HuH-7 (cell line): ENCODE measurements around the gene NAA10.
A peak's percentile ranks its signal among the peaks of the same experiment; 100 is the strongest.

Source experiments
- DNase-seq: peaks from one replicate; pipeline ENCODE4 v3.0.0; 2011; ENCODE audit warnings: low spot score

Gene NAA10

GRCh38 chrX:153927922-153928760 lies 6.7 kb downstream of the NAA10 start:
- peak; percentile 97 for DNase-seq

GRCh38 chrX:153927672-153927921 lies 7.2 kb downstream of the NAA10 start:
- no peak for DNase-seq

DNA sequence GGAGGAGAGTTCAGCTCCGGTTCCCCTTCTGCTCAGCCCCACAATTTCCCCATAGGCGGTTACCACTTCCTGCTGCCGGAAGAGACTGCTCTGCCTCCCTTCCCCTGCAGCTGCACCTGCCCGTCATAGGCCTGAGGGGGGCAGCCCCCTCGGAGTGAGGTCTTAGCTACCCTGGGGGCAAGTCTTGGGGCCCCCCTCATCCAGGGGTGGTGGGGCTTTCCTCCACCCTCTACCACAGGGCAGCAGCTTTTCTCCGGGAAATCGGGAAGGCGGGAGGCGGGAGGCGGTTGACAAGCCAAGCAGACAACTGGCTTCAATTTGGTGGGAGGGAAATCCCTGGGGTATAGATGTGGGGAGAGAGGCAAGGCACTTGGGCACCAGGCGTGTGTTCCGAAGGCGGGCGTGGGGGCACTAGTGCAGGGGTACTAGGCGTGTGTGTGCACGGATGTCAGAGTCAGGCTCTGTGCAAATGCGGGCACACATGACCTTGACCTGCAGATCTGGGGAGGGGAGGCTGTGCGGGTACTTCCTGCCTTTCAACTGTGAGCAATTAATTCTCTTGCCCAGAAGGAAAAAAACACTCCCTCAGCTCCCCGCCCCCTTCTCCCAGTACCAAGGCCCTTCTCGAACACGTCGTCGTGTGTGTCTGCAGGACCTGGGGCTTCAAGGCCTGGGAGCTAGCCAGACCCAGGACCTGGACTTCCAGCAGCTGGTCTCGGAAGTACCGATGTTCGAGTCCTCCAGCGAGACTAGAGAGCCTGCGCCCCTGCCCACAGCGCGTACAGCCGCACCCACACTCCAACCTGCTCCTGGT lies 7.8 kb downstream of the NAA10 start:
- no peak for DNase-seq

DNA sequence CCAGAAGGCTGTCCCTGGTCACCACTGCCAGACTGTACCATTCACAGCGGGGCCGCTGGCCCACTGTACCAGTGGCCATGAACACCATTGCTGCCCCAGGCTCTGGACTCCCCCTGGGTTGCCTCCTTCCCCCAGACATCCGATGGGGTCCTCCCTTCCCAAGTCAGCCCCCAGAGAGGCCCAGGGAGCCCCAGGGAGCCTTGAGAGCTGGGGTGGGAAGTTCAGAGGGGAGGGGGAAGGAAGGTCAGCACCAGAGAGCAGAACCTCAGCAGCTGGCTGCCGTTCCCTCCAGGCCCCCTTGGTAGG lies 8.3 kb downstream of the NAA10 start:
- DNase-seq, result no peak

DNA sequence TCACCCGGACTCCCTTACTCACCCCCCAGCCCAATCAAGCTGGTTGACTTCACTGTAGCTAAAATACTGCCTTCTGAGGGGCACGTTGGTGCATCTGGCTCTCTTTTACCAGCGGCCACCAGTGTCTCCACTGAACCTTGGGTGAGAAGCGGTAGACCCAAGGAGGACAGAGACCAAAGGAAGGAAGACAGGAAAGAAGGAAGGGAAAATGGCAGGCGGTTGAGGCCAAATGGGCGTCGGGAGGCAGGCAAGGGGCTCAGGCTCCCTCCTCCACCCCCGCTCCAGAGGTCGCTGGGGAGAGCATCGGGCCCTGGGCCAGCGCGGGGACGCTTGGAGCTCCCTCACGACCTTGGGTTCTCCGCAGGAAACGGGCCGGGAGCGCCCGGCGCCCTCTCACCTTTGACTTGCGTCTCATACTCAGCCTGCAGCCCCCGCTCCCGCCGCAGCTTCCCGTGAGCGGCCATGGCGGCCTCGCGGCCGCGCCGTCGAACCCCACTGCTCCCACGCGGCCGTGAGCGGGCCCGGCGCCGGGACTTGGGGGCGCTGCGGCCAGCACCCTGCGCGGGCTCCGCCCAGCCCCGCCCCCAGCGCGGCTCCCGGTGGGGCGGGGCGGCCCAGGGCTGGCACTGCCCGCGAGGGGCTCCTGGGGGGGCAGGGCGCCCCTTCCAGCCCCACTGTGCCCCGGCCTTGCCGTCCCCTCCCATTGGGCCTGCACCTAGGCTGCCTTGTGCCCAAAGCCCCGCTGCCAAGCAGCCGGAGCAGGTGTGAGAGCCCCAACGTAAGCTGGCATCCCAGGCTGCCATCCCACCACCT lies 8.9 kb downstream of the NAA10 start, which contains the start of gene ARHGAP4:
TSS of gene ARHGAP4 (minus strand) at position 526 of the 813 bp plus-strand sequence. CDS start at position 464, 62 bp downstream.
- no peak for DNase-seq

DNA sequence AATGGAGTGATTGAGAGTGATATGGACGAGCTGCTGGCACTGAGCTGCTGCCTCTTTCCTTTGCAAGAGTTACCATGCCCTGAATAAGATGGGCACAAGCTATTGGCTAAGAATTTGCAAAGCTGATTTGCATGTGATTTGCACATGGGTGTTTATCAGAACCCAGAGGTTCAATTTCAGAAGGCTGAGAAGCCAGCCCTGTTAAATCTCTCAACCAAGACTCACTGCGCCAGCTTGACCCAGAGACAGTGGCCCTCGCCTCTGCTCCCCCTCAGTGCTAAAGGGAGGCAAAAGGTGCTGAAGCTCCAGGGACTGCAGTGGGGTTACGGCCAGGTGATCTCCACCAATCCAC lies 9.5 kb downstream of the NAA10 start:
- DNase-seq, result no peak

DNA sequence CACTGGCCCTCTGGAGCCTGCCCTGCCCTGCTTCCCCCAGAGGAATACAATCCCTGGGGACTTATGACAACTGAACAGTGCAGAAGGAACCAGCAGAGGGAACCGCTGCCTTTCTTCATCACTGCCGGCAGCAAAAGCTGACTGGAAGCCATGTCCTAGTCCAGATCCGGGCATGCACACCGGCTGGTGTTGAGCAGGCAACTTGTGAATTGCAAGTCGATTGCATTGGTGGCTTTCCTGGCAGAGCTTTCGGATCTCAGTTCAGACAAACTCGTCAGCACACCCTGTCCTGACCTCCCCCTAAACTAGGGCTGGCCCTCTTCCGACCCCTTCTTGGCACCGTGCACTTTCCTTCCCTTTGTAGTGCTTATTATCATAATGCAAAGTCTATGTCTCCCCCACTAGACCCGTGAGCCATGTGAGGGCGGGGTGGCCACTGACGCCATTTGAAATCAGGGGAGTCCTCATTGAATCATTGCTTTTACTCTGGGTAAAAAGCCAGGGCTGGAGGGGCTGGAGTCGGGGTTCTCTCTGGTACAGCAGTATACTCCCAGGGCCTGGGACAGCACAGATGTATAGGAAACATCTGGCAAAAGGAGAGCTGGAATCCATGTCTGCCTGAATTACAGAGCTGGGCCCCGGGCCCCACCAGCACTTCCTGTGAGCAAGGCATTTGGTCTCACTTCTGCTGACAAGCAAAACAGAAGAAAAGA lies 10.5 kb downstream of the NAA10 start:
- DNase-seq, result peak; percentile 70

GRCh38 chrX:153922932-153923857 lies 11.6 kb downstream of the NAA10 start:
- peak; percentile 83 for DNase-seq

- DNase-seq, result no peak
Observed at GRCh38 chrX:153921511-153922446, 13.1 kb downstream of the NAA10 start.

DNA sequence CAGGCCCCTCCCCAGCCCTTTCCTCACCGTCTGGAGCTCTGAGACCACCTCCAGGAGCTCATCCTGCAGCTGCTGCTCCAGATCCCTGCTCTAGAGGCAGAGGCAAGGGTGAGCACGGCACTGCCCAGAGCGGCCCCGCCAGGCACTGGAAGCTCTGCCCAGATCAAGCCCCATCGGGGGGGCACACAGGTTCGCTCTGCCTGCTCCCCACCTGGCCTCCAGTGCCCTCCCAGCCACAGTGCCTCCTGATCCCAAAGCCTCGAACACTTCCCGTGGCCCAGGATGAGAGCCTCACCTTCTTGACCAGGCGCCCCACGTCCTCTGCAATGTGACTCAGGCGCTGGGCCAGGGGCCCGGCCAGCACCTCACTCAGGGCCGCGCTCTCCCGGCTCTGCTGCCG lies 13.8 kb downstream of the NAA10 start:
- DNase-seq, result no peak

GRCh38 chrX:153920546-153920945 lies 14.3 kb downstream of the NAA10 start:
- DNase-seq, result no peak

DNA sequence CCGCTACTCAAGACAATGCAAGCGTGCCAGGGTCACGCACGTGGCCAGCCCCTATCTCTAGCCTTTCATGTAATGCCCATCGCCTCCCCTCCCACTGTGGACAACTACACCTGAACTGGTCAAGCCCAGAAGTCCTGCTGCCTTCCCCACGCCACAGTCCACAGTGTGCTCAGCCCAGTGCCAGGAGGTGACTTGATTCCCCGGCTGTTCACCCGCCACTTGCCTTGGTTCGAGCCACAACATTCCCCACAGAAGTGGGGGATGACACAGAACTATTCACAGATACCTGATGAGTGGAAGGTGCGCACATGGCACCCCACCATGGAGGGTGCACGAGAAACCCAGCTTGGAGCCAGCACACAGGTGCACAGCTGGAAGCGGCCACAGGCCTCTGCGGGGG lies 15.6 kb downstream of the NAA10 start:
- no peak for DNase-seq

GRCh38 chrX:153917869-153918268 lies 17.0 kb downstream of the NAA10 start:
- no peak for DNase-seq

DNA sequence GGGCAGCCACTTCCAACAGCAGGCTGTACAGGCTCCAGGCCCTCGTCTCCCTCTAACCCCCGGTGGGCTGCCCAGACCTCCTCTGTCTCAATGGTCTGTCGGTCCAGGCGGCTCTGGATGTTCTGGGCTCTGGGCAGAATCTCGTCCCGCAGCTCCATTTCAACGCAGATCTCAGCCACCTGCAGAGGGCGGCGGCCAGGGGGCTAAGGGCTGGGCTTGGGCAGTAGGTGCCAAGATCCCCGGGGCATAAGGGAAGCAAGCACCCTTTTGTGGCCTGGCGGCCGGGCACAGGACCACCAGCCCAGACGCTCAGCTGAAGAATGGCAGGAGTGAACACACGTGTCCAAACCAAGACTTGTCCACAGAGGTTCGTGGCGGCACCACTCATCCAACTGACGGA lies 21.1 kb downstream of the NAA10 start:
- DNase-seq, result no peak

DNA sequence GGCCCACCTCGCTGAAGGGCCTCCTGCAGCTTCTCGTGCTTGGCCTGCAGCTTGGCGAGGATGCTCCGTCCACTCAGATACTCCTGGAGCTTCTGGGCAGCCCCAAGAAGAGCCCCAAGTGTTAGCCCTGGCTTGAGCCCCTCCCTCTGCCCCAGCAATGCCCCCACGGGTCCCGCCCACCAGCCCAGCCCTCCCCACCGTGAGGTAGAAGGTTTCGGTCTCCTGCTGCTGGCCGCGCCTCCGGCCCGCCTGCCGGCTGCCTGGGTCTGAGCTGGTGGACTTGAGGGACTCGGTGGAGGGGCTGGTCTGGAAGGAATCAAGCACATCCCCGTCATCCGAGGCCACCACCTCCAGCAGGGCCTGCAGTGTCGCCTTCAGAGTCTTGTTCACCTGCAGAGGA lies 21.6 kb downstream of the NAA10 start:
- no peak for DNase-seq

DNA sequence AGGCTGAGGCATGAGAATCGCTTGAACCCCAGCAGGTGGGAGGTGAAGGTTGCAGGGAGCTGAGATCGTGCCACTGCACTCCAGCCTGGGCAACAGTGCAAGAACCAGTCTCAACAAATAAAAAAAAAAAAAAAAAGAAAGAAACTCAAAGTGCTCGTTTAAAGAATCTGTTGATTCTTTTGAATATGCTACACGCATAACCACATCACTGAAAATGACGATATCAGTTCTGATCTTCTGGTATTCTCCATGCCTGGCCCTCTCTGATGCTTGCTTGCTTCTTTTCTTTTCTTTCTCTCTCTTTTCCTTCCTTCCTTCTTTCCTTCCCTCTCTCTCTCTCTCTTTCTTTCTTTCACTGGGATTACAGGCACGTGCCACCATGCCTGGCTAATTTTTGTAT lies 23.0 kb downstream of the NAA10 start:
- no peak for DNase-seq

GRCh38 chrX:153910446-153910845 lies 24.4 kb downstream of the NAA10 start:
- no peak for DNase-seq

GRCh38 chrX:153909980-153910360 lies 24.9 kb downstream of the NAA10 start:
- DNase-seq, result no peak

- DNase-seq, result no peak
Observed at GRCh38 chrX:153909024-153909979, 25.5 kb downstream of the NAA10 start.
